Endothelial cell of coronary artery (primary cell): ENCODE results near the gene AOPEP. TPM values are rescaled to one million over a fixed set of nuclear protein-coding genes. Genes with fewer than 3 reads are reported as not detected.

Experiments
- total RNA-seq: library from RNA; depleted of rRNA; stranded (reverse); fragments of >200 nt; gene quantifications from 2 replicates; pipeline ENCODE4 v1.2.3, GENCODE V29; 2014

AOPEP gene, protein sequence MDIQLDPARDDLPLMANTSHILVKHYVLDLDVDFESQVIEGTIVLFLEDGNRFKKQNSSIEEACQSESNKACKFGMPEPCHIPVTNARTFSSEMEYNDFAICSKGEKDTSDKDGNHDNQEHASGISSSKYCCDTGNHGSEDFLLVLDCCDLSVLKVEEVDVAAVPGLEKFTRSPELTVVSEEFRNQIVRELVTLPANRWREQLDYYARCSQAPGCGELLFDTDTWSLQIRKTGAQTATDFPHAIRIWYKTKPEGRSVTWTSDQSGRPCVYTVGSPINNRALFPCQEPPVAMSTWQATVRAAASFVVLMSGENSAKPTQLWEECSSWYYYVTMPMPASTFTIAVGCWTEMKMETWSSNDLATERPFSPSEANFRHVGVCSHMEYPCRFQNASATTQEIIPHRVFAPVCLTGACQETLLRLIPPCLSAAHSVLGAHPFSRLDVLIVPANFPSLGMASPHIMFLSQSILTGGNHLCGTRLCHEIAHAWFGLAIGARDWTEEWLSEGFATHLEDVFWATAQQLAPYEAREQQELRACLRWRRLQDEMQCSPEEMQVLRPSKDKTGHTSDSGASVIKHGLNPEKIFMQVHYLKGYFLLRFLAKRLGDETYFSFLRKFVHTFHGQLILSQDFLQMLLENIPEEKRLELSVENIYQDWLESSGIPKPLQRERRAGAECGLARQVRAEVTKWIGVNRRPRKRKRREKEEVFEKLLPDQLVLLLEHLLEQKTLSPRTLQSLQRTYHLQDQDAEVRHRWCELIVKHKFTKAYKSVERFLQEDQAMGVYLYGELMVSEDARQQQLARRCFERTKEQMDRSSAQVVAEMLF
- 18.5 and 45.4 TPM in 2 replicates for total RNA-seq

DNA sequence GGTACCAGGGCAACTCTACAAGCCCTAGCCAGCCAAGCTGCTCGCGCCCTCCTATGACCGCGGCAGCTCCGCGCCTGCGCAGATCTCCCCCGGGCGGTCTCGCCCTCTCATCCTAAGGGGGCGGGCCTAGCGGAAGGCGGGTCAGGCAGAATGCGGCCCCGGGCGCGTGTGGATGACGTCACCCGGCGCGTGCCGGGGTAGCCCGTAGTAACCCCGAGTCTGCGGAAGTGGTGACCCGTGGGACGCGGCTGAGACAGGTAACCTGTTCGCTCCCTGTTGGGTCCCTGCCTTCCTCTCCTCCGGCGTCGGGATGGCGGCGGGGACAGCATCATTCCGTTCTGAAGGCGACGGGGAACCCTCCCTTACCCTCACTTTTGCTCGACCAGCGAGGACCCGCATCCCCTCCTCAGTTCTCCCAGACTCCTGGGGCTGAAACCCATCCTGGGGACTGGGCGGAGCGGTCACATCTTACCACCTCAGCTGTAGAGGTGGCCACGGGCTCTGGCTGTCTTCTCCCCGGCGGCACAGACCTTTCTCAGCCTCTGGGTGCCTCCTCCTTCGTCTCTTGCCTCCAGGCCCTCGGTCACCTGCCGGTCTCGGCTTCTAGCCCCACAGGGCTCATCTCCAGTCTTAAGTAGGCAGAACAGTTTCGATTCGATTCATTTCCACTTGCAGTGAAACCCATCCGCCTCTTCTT is at the start of gene AOPEP:
AOPEP (plus strand) TSS at position 205 of the 697 bp plus-strand sequence. CDS start 33,085 bp downstream, outside the sequence.

Other genes with a start within 250 kb of the AOPEP start
- not detected in 2 replicates for gene PCAT7, start 171.6 kb upstream of the AOPEP start, total RNA-seq
- gene FBP2, start 132.9 kb upstream of the AOPEP start, total RNA-seq: not detected in 2 replicates
- gene FBP1, start 87.2 kb upstream of the AOPEP start, total RNA-seq: 0.38 and 2.5 TPM in 2 replicates